Measurements from ENCODE around the gene DPYSL4. TPM values are rescaled to one million over a fixed set of nuclear protein-coding genes. Genes with fewer than 3 reads are reported as not detected.
"Not testable (repeated sequence)": the region's sequence is repeated elsewhere in the genome, so short reads cannot be mapped to it uniquely, and the experiment has no call there.

Gene DPYSL4
- total RNA-seq, 1 donor from 2014 or later, result 17.7 TPM

DNA sequence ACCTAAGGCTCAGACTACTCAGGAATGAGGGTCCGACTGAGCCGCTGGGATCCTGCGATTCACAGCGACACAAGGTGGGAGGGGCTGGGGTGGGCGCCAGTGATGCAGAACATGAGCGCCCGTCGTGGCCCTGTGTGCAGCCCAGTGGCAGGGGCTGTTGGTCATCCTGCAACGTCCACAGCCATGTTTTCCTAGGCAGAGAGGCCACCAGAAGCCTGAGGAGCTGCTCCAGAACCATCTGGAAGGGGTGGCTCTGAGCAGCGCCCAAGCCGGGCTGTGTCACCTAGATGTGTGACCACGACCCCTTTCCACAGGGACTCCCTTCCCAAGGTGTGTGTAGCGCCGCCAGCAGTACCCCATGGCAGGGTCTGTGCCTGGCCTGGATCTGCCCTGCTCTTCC lies 24.5 kb downstream of the DPYSL4 start:
- H3K36me3 Mint-ChIP-seq, result peaks cover 5% of the 10 kb centered on the region
- H3K9me3 Mint-ChIP-seq, result peaks cover 33% of the 10 kb centered on the region
- no peak overlapping the region for H3K9ac ChIP-seq
- TF ChIP-seq EZH2phosphoT487 (IDR thresholded peaks at IDR 0.05) (no peak), EZH2 (IDR thresholded peaks at IDR 0.05) (no peak), CTCF (IDR thresholded peaks at IDR 0.05) (no peak)
- no peak for DNase-seq (ENCODE audit: low spot score)
- no peak overlapping the region for H3K27ac Mint-ChIP-seq
- no peaks in the 10 kb centered on the region for H3K4me1 Mint-ChIP-seq
- H4K20me1 ChIP-seq (ENCODE audit: low read depth), result no peaks in the 10 kb centered on the region
- H3K36me3 ChIP-seq, result no peaks in the 10 kb centered on the region
- H3K4me3 ChIP-seq, result no peak overlapping the region
- H3K27ac ChIP-seq, result no peak overlapping the region
- H3K79me2 ChIP-seq (ENCODE audit: low read depth), result no peaks in the 10 kb centered on the region
- no peaks in the 10 kb centered on the region for H3F3A ChIP-seq (ENCODE audit: low read depth)
- H3K4me2 ChIP-seq, result no peak overlapping the region
- H3K4me1 ChIP-seq, result no peaks in the 10 kb centered on the region
- no peak overlapping the region for H3K4me3 Mint-ChIP-seq
- H2AFZ ChIP-seq (replicated peaks), result no peak overlapping the region
- H3K27me3 Mint-ChIP-seq (ENCODE audit: insufficient read depth, low read depth), result peaks cover 6% of the 10 kb centered on the region
- H3K27me3 ChIP-seq, result no peaks in the 10 kb centered on the region
- no peaks in the 10 kb centered on the region for H3K9me3 ChIP-seq (ENCODE audit: low read depth)

DNA sequence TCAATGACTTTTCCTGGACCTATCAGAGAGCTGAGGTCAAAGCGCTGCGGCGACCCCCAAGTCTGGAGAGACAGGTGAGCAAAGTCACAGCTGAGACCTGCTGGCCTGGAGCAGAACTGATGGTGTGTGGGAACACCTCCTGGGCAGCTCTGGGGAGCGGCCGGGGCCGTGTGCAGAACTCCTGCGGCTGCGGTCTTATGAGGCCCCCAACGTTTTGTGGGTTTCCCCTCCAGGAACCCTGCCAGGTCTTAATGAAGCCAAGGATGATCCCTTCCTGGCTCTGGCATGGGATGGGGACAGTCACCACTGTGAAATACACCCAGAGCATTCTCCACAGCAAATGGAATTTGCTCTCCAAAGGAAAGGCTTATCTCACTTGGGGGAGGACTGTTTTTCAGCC lies 26.1 kb downstream of the DPYSL4 start:
- Mint-ChIP-seq H3K27me3 (ENCODE audit: insufficient read depth, low read depth) (peaks cover 5% of the 10 kb centered on the region), H3K4me3 (no peak overlapping the region), H3K27ac (no peak overlapping the region), H3K4me1 (no peaks in the 10 kb centered on the region), H3K36me3 (peaks cover 10% of the 10 kb centered on the region), H3K9me3 (peaks cover 48% of the 10 kb centered on the region)
- Histone ChIP-seq H4K20me1 (ENCODE audit: low read depth) (no peaks in the 10 kb centered on the region), H3K79me2 (ENCODE audit: low read depth) (no peaks in the 10 kb centered on the region), H3K27ac (no peak overlapping the region), H3F3A (ENCODE audit: low read depth) (no peaks in the 10 kb centered on the region), H2AFZ (replicated peaks) (no peak overlapping the region), H3K4me1 (no peaks in the 10 kb centered on the region), H3K4me3 (no peak overlapping the region), H3K36me3 (no peaks in the 10 kb centered on the region), H3K27me3 (no peaks in the 10 kb centered on the region), H3K9me3 (ENCODE audit: low read depth) (peaks cover 3% of the 10 kb centered on the region), H3K9ac (no peak overlapping the region), H3K4me2 (no peak overlapping the region)
- DNase-seq (ENCODE audit: low spot score), result no peak
- TF ChIP-seq EZH2phosphoT487 (IDR thresholded peaks at IDR 0.05) (no peak), EZH2 (IDR thresholded peaks at IDR 0.05) (no peak), CTCF (IDR thresholded peaks at IDR 0.05) (no peak)

GRCh38 chr10:132213917-132214316 lies 27.2 kb downstream of the DPYSL4 start:
- H3K27me3 ChIP-seq, result no peaks in the 10 kb centered on the region
- H3F3A ChIP-seq (ENCODE audit: low read depth), result no peaks in the 10 kb centered on the region
- no peak for DNase-seq (ENCODE audit: low spot score)
- peaks cover 10% of the 10 kb centered on the region for H3K36me3 Mint-ChIP-seq
- no peak overlapping the region for H3K4me2 ChIP-seq
- peaks cover 48% of the 10 kb centered on the region for H3K9me3 Mint-ChIP-seq
- H3K27ac Mint-ChIP-seq, result no peak overlapping the region
- H3K27ac ChIP-seq, result no peak overlapping the region
- H3K4me3 ChIP-seq, result no peak overlapping the region
- peaks cover 6% of the 10 kb centered on the region for H3K9me3 ChIP-seq (ENCODE audit: low read depth)
- no peaks in the 10 kb centered on the region for H3K4me1 Mint-ChIP-seq
- H3K27me3 Mint-ChIP-seq (ENCODE audit: insufficient read depth, low read depth), result peaks cover 5% of the 10 kb centered on the region
- no peaks in the 10 kb centered on the region for H3K36me3 ChIP-seq
- H4K20me1 ChIP-seq (ENCODE audit: low read depth), result no peaks in the 10 kb centered on the region
- H3K9ac ChIP-seq, result no peak overlapping the region
- no peaks in the 10 kb centered on the region for H3K4me1 ChIP-seq
- H3K4me3 Mint-ChIP-seq, result no peak overlapping the region
- H2AFZ ChIP-seq (replicated peaks), result no peak overlapping the region
- no peaks in the 10 kb centered on the region for H3K79me2 ChIP-seq (ENCODE audit: low read depth)
- TF ChIP-seq CTCF (IDR thresholded peaks at IDR 0.05) (no peak), EZH2 (IDR thresholded peaks at IDR 0.05) (no peak), EZH2phosphoT487 (IDR thresholded peaks at IDR 0.05) (no peak)

DNA sequence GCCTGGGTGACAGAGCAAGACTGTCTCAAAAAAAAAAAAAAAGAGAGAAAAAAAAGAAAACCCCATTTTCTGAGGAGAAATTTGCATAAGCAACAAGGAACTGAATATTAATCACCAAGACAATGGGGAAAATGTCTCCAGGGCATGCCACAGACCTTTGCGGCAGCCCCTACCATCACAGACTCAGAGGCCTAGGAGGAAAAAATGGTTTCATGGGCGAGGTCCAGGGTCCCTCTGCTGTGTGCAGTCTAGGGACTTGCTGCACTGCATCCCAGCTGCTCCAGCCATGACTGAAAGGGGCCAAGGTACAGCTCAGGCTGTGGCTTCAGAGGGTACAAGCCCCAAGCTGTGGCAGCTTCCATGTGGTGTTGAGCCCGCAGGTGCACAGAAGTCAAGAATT lies 29.7 kb downstream of the DPYSL4 start:
- H3K27me3 ChIP-seq; H3K27ac Mint-ChIP-seq; H3K36me3 ChIP-seq; H3K4me3 Mint-ChIP-seq; H3K4me2 ChIP-seq; DNase-seq (ENCODE audit: low spot score); H3K36me3 Mint-ChIP-seq; H3K9me3 ChIP-seq (ENCODE audit: low read depth); H3K27me3 Mint-ChIP-seq (ENCODE audit: insufficient read depth, low read depth); H3K79me2 ChIP-seq (ENCODE audit: low read depth); H3K27ac ChIP-seq; H3K4me3 ChIP-seq; H3K9ac ChIP-seq; H3K4me1 Mint-ChIP-seq; H4K20me1 ChIP-seq (ENCODE audit: low read depth); H3K4me1 ChIP-seq; H3F3A ChIP-seq (ENCODE audit: low read depth); H2AFZ ChIP-seq (replicated peaks): not testable (repeated sequence)
- H3K9me3 Mint-ChIP-seq, result peaks cover 54% of the 10 kb centered on the region
